Activated CD4-positive, CD25-positive, alpha-beta regulatory T cell treated with anti-CD3 and anti-CD28 coated beads, Interleukin-2, amount 50 U/mL, for 24 hours (primary cell): Measurements from ENCODE around the gene CA7.
"Not testable (repeated sequence)": the region's sequence is repeated elsewhere in the genome, so short reads cannot be mapped to it uniquely, and the experiment has no call there.

Experiments
- ATAC-seq, 2 donors: fragments of 150-1000 bp; cut with Tn5 transposase; one replicate each; pipeline ENCODE4 v1.10.0; 2021; ENCODE audit warnings: mild to moderate bottlenecking in 1 of 2, moderate library complexity in 1 of 2

Gene CA7

DNA sequence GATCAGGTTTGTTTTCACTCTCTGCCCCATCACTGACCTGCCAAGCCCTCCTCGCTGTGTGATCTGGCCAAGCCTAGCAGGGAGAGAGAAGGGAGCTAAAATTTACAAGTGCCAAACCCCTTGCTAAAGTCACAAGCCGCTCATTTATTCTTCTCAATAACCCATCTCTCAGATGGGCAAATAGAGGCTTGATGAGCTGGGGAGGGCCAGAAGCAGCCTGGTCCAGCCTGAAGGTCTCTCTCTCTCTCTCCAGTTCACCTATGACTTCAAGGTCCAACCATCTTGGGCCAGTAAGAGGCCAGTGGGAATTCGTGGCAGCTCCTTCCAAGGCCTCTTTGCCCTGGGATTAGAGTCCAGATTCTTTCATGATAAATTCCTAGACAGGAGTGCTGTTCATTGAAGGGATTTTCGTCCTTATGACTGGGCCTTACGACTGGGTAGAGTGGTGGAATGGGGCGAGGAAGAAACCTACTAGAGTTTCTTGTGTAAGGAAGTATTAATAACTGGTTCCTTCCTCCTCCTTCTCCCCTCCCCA is 3.4 kb downstream of the CA7 start:
- no peak for ATAC-seq

DNA sequence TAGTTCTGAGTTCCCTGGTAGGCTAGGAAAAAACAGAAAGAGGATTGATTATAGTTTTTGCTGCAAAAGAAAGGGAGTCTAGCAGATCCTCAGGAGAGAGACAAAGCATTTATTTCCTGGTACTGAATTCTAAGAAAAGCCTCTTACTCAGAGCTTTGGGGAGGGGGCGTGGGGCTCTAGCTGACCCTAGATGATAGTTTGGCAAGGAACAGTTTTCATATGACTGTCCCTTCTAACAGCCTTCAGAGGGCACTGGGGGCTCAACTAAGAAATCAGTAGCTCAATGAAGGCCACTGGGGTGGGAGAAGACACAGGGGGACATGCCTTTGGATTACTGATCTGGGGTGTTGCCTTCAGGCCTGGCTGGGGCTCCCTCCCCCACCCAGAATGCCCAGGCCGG is 4.0 kb downstream of the CA7 start:
- no peak for ATAC-seq

DNA sequence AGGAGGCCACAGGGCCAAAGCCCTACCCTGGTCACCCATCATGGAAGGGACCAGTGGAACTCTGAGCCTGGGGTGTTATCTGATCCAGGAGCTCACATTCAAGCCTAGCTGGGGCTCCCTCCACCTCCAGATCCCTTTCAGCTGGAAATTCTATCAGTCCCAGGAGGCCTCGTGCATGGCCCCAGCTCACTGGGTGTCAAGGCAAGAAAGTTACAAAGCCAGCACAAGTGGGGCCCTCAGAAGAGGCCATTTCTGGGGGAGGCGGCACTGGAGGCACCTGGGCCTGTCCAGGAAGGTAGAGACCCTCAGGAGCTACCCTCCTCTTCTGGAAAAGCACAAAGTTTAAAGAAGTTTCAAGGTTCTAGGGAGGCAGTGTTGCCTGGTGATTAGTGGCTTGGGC is 4.8 kb downstream of the CA7 start:
- ATAC-seq: no peak

DNA sequence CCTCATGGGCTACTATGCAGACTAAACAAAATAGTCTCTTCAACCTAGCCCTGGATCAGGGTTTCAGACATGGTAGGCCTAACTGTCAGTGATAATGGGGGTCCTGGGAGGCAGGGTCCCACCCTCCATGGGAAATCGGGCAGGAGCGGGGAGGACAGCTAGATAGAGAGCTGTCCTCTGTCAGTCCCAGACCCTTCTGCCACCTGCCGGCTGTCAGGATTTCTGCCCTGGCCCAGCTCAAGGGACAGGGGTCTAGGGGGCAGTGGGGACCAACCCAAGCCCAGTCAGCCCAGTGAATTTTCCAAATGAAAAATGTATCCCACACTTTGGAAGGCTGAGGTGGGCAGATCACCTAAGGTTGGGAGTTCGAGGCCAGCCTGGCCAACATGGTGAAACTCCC is 5.3 kb downstream of the CA7 start:
- ATAC-seq: no peak

DNA sequence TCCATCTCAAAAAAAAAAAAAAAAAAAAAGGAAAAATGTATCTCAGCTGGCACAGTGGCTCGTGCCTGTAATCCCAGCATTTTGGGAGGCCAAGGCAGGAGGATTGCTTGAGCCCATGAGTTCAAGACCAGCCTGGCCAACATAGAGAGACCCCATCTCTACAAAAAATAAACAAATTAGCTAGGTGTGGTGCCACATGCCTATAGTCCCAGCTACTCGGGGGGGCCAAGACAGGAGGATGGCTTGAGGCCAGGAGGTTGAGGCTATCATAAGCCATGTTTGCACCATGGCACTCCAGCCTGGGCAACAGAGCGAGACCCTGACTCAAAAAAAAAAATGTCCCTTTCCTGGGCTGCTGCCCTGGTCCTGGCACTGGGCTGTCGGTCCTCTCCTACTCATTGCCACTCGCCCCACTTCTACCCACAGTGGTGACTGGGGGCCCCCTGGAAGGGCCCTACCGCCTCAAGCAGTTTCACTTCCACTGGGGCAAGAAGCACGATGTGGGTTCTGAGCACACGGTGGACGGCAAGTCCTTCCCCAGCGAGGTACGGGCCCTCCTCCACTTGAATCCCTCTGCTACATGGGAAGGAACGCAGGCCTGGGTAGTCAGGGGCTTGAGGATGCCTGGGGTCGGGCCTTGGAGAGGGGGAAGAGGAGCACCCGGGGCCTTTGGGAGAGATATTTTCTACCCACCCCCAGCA is 6.1 kb downstream of the CA7 start:
- no peak for ATAC-seq

DNA sequence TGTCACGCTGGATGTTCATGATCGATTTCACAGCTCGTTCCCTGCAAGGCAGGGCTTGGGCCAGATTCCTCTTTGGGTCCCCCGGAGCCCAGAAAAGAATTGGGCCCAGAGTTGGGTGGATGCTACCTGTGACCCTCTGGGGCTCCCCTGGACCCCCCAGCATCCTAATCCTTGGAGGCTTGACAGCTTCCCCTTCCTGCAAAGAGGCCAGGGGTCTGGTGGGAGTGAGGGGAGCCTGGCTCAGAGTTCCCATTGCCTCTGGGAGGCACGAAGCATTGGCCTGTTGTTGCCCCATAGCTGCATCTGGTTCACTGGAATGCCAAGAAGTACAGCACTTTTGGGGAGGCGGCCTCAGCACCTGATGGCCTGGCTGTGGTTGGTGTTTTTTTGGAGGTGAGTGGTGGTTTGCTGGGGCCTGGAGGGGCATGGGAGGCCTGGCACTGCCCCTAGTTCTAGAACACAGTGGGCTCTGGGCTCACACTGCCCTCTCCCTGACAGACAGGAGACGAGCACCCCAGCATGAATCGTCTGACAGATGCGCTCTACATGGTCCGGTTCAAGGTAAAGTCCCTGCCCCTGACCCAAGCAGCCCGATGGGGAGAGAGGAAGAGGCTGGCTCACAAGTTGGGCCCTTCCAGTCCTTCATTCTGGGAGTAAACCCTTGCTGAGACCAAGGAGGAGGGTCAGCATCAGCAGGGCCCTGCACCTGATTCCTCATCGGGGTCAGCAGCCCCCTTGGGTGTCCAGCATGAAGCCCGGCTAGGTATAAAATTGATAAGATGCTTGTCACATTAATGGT is 7.2 kb downstream of the CA7 start:
- no peak for ATAC-seq

DNA sequence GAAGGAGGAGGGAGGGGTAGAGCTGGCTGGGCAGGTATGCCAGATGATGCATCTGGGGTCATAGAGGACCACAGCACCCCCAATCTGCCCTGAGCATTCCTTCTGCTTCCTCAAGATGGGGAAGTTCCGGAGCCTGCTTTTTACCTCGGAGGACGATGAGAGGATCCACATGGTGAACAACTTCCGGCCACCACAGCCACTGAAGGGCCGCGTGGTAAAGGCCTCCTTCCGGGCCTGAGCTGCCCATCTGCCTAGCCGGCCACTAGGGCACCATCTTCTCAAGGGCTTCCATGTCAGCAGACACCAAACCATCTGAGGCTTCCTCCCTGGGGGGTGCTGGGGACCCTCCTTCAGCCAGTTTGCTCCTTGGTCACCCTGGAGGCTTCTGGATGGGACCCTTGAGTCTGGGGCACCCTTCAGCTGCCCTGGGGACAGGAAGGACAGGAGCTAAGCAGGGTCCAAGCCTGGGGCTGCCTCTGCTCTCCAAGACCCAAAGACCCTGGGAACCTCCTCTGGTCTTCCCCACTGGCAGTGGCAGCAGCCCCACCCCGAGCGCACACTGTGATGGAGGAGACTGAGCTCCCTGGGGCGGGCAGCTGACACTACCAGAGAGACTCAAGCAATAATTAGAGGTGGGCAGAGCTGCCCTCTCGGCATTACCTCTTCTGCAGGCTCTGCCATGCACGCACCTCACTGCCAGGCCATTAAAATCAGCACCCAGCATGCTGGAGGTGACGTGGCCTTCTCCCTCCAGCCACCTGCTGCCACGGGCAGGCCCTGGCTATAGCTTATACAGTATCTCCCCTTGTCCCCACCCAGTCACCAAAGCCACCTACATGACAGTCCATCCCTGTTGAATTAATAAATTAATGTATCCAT is 9.3 kb downstream of the CA7 start:
- ATAC-seq: no peak

DNA sequence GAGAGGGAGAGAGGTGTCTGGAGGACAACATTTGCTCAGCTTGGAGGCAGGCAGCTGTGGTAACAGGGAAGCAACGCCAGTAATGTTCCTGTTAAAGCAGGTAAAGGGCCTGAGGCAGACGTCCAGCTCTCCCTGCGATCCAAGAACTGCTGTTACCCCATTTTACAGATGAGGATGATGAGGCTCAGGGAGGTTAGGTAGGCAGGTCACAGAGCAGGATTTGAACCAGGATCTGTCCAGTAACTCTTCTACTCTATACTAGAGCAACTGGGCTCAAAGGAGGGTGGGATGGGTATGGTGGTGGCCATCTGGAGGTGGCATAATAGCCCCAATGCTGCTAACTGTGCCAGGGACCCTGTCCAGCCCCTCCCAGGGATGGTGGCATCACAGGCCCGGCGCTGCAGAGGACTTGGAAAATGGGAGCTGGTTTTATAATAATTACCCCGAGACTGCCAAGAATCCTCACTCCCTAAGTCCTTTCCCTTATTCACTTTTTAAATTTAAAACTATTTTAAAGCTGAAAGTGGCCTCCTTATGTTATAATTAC is 12.0 kb downstream of the CA7 start:
- ATAC-seq: no peak

DNA sequence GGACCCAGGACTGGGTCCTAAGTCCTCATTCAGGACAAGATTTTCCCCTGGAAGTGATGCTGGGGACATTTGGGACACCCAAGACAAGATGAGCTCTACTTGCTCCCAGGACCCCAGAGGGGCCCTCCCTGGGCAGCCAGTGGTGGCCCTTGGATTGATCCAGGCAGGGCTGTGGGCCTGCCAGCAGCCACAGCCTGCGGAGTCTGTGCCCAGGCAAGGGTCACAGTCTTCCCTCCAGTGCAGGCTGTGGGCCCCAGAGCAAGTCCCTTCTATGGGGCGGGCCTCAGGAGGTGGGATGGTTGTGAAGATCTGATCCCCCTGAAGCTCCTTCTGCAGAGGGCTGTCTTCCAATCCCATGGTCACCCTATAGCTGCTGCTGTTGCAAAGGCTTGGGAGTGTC is 12.6 kb downstream of the CA7 start:
- no peak for ATAC-seq

DNA sequence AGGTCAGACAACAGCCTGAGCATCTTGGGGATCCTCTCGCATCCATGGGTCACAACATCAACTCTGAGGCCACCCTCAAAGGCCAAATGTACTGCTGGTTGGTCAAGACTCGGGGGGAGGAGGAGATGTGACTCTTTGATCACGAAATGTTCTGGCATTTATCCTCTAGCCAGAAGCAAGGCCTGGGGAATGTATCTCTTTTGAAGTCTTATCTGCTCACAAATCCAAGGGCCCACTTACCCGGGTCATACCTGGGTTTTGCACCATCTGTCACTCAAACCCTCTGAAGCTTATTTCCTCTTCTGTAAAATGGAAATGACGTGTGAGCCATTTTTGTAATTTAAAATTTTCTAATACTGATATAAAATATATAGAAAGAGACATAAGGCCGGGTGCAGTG is 13.2 kb downstream of the CA7 start:
- no peak for ATAC-seq

DNA sequence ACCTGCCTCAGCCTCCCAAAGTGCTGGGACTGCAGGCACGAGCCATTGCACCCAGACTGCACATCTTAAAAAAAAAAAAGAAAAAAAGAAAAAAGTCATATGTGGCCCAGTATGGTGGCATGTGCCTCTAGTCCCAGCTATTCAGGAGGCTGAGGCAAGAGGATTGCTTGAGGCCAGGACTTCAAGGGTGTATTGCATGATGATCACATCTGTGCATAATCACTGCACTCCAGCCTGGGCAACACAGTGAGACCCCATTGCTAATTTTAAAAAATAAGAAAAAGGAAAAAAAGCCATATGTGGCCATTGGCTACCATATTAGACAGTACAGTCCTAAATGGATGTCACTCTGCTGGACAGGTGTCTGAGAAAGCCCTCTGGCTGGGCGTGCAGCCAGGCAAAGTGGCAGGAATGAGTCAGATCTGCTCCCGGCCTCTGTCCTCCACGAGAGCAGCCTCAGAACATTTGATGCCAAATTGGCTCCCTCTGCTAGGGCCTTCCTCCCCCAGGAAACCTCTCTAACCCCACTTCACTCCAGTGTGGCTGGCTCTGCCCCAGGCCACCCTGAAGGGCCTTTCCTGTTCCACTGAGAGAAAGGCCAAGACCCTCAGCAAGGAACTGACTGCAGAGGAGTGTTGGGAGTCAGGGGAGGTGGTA is 14.7 kb downstream of the CA7 start:
- ATAC-seq: no peak

DNA sequence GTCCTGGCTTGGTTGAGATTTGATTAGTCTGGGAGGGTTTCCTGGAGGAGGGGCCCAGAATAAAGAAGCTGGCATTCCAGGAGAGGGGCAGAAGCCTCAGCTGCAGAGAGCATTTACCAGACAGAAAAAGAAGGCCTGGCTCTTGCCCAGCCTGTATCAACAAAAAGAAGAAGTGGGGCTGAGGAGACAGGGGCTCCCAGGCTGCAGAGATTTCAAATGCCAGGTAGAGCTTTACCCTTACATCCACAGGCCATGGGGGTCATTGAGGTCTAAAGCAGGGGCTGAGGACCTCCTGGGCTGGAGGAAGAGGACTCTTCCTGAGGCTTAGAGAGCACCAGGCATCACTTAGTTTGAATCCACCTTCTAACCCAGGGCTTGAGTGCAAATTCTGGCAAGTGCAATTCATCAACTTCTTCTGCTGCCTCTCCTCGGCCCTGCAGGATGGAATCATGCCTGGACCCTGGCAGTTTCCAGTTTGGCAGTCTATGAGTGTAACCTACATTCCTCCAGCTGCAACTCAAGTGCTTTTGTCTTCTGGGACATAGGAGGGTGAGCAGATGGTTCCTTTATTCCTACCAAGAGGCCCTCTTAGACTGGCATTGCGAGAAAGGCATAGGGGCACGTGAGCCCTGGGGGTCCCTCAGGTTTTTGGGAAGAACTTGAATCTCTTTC is 15.3 kb downstream of the CA7 start:
- no peak for ATAC-seq

DNA sequence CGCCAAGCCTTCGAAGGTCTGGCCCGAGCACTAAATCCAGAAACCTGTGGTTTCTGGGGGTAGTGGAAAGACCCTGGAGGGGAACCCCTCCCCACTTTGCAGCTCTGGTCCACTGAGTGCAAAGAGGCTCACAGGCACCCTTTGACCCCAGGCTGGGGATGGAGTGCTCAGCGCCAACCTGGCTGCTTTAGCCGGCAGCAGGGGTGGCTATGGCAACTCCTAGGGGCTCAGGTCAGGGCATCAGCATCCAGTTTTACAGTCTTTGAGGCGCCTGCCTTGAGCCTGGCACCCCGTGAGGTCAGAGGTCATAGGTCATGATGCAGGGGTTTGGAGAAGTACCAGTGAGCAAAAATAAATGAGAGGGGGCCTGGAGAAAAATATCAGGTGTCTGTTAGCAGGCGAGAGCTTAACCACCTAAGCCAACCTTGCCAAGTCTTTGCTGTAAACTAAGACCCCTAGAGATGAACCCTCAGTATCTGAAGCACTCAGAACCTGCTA is 17.9 kb downstream of the CA7 start:
- no peak for ATAC-seq

DNA sequence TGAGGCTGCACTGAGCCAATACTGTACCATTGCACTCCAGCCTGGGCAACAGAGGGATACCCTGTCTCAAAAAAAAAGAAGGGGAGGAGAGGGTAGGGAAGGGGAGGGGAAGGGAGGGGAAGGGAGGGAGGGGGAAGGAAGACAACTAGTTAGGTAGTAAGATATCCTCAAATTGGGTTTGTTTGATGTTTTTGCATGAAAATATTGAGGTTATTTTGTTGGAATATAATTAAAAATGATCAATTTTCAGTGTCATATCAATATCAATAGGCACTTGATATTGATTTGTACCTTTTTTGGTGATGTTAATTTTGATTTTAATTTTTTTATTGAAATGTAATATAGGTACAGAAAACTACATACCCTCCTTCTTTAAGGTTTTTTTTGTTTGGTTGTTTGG is 19.5 kb downstream of the CA7 start:
- no peak for ATAC-seq

DNA sequence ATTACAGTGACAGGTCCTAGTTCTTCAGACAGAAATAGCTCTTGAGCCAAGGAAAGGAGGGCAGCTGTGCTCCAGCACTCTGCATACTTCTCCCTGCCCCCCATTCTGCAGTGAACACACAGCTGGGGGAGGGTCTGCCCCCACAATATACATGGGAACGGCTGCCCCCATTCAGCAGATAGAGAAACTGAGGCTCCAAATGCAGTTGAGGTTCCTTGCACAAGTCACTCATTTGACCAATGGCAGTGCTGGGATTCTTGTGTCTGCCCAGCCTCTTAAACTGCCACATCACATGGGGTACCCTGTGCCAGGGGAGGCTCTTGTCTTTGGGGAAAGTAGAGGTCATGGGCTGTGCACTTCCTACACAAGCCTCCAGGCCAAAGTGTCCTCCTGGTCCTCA is 25.2 kb downstream of the CA7 start:
- ATAC-seq: no peak

DNA sequence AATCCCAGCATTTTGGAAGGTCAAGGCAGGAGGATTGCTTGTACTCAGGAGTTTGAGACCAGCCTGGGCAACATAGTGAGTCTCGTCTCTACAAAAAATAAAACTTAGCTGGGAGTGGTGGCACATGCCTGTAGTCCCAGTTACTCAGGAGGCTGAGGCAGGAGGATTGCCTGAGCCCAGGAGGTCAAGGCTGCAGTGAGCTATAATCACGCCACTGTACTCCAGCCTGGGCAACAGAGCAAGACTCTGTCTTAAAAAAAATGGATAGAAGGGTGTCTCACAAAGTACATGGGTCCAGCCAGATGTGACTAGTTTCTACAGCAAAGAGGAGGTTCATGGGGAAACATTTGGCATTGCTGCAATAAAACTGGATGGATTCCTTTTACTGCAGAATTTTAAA is 27.1 kb downstream of the CA7 start:
- ATAC-seq: not testable (repeated sequence)

DNA sequence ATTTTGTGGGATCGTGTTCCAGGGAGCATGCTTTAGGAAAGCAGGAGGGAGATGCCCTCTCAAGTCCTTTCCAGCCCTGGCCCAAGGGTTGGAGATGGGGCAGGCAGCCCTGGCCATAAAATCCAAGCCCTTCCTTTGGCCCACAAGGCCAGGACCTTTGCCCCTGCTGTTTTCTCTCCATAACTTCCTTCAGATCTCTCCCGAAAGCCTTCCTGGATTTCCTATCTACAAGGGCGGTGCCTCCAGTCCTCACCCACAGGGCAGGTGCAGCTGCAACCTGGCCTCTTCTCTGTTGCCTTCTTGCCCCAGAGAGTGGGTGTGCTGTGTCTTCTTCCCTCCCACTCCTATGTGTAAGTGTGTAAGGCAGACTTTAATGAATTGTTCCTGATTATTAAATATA is 27.6 kb downstream of the CA7 start:
- ATAC-seq: no peak

DNA sequence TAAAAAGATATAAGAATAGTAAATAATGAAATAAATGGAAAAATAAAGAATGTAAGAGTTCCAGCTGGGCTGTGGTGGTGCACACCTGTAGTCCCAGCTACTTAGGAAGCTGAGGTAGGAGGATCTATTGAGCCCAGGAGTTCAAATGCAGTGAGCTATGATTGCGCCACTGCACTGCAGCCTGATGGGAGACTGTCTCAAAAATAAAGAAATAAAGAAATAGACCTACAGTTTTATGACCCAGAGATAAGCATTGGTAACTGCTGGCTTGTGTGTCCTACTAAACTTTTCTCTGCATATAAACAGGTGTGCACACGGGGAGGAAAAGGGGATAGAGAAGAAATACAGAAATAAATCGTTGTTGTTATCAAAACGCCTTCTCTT is 28.3 kb downstream of the CA7 start:
- ATAC-seq: no peak

DNA sequence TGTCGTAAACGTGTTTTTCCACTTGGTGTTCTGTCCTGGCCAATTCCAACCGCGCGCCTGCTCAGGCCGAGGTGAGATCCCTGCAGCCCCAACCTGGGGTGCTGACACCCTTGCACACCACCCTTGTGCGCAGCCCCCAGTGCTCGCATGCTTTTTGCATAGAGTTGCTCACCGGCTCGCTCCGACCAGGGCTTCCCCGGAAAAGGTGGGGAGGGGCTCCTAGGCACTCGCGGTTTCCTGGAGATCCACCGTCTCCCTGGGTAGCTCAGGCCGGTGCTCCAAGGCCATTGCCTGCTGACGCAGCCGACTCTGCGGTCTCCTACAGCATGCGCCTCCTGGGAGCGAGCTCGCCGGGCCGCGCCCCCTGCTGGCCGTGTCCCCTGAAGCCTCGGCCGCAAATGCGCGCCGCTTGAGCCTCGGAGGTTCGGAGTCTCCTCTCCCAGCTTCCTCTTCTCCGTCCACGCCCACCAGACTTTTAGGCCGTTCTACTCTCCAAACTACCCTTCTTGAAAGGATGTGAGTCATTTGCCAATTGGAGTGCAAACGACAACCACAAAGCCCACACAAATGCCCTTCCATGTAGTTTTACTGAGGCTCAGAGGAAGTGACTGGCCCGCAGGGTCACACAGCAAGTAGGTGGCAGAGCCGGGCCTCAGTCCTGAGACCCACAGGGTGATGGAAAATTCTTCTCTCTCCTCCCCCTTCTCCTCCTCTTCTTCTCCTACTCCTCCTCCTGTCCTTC is 28.9 kb downstream of the CA7 start:
- peak; percentile 85 to 93 for ATAC-seq

DNA sequence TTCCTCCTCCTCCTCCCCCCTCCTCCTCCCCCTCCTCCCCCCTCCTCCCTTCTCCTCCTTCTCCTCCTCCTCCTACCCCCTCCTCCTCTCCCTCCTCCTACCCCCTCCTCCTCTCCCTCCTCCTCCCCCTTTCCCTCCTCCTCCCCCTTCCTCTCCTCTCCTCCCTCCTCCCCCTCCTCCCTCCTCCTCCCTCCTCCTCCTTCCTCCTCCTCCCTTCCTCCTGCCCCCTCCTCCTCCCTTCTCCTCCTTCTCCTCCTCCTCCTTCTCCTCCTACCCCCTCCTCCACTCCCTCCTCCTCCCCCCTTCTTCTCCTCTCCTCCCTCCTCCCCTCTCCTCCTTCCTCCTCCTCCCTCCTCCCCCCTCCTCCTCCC is 29.5 kb downstream of the CA7 start:
- ATAC-seq: no peak
